SK-N-SH (cell line): ENCODE data around the gene DGCR8. TPM values are rescaled to one million over a fixed set of nuclear protein-coding genes. Genes with fewer than 3 reads are reported as not detected.

ENCODE experiments used
- CTCF ChIA-PET: fragments of 300-600, 350-600 bp; formaldehyde crosslinking; extraction: SDS; loops from one replicate; lab custom pipeline; 2021; lab: Yijun Ruan, JAX
- POLR2A ChIA-PET: fragments of 350-600 bp; sonication (Branson Sonifier 250); formaldehyde crosslinking; extraction: SDS; loops from one replicate; lab custom pipeline; 2020; ENCODE audit warnings: antibody characterized with exemption, inconsistent platforms; lab: Yijun Ruan, JAX
- DNase-seq: peaks from one replicate; pipeline ENCODE4 v3.0.0; 2012
- H2AFZ ChIP-seq: fragments of 200-600 bp; sonication (generic); 2 replicates; pipeline ENCODE4 v1.8.1; 2016; ENCODE audit warnings: antibody characterized with exemption, mild to moderate bottlenecking, low read depth
- H3F3A ChIP-seq: fragments of 200-600 bp; sonication (generic); replicated peaks from 2 replicates; pipeline ENCODE3; 2016; ENCODE audit warnings: antibody characterized with exemption, mild to moderate bottlenecking; ENCODE audit not compliant: insufficient read depth
- H3K27ac ChIP-seq, 2 experiments: fragments of 200-500 bp in 1 of 2; fragments of 200-600 bp in 1 of 2; sonication (Bioruptor generic) in 1 of 2; sonication (generic), shearing (Covaris generic) in 1 of 2; 2 replicates each; pipeline versions ENCODE4 v1.5.1 to v1.6.1; 2014 to 2016; ENCODE audit warnings: low read depth in 2 of 2, inconsistent platforms in 1 of 2, low read length in 1 of 2, mild to moderate bottlenecking in 1 of 2, mixed read lengths in 1 of 2
- H3K27me3 ChIP-seq: fragments of 200-600 bp; sonication (generic), shearing (Covaris generic); 2 replicates; pipeline ENCODE4 v1.6.1; 2016; ENCODE audit warnings: mixed run types; ENCODE audit not compliant: insufficient read depth
- H3K36me3 ChIP-seq, 2 experiments: fragments of 200-500 bp in 1 of 2; fragments of 200-600 bp in 1 of 2; sonication (Bioruptor generic) in 1 of 2; sonication (generic) in 1 of 2; replicated peaks in 1 of 2; 2 replicates each; pipeline versions ENCODE3 to v1.5.1; 2014 to 2016; ENCODE audit warnings: low read length in 1 of 2, mild to moderate bottlenecking in 1 of 2; ENCODE audit not compliant: insufficient read depth in 2 of 2, control insufficient read depth in 1 of 2
- H3K4me1 ChIP-seq, 2 experiments: fragments of 200-500 bp in 1 of 2; fragments of 200-600 bp in 1 of 2; sonication (Bioruptor generic) in 1 of 2; sonication (generic), shearing (Covaris generic) in 1 of 2; 2 replicates each; pipeline versions ENCODE4 v1.5.1 to v1.6.1; 2014 to 2016; ENCODE audit warnings: low read depth in 1 of 2, low read length in 1 of 2, mixed run types in 1 of 2; ENCODE audit not compliant: insufficient read depth in 2 of 2, control insufficient read depth in 1 of 2
- H3K4me2 ChIP-seq: fragments of 200-600 bp; sonication (generic), shearing (Covaris generic); 2 replicates; pipeline ENCODE4 v1.6.1; 2017; ENCODE audit warnings: mixed run types
- H3K4me3 ChIP-seq, 2 experiments: fragments of 200-500 bp in 1 of 2; fragments of 200-600 bp in 1 of 2; sonication (Bioruptor generic) in 1 of 2; sonication (generic), shearing (Covaris generic) in 1 of 2; 2 replicates each; pipeline versions ENCODE4 v1.5.1 to v1.8.1; 2014 to 2016; ENCODE audit warnings: low read depth in 2 of 2, inconsistent platforms in 1 of 2, low read length in 1 of 2, mild to moderate bottlenecking in 1 of 2, mixed read lengths in 1 of 2, moderate library complexity in 1 of 2
- H3K79me2 ChIP-seq: fragments of 200-600 bp; sonication (generic); 2 replicates; pipeline ENCODE4 v1.8.1; 2017; ENCODE audit warnings: mild to moderate bottlenecking; ENCODE audit not compliant: insufficient read depth
- H3K9ac ChIP-seq: fragments of 200-600 bp; sonication (generic); 2 replicates; pipeline ENCODE4 v1.6.1; 2017; ENCODE audit warnings: mixed run types
- H3K9me2 ChIP-seq: fragments of 200-600 bp; sonication (generic); 2 replicates; pipeline ENCODE4 v1.6.1; 2017; ENCODE audit warnings: mixed run types
- H3K9me3 ChIP-seq: fragments of 200-600 bp; sonication (generic); 2 replicates; pipeline ENCODE4 v1.6.1; 2017; ENCODE audit warnings: mixed run types, mild to moderate bottlenecking, moderate library complexity
- H4K20me1 ChIP-seq: fragments of 200-600 bp; sonication (generic); 2 replicates; pipeline ENCODE4 v1.6.1; 2017; ENCODE audit warnings: mild to moderate bottlenecking, mixed run types; ENCODE audit not compliant: insufficient read depth
- CTCF ChIP-seq: fragments of 200-600 bp; sonication (generic); IDR thresholded peaks from 2 replicates; pipeline ENCODE4 v1.6.1; 2017; ENCODE audit warnings: antibody characterized with exemption, mild to moderate bottlenecking, moderate library complexity
- ELF1 ChIP-seq: IDR thresholded peaks from 2 replicates; pipeline ENCODE4 v1.4.0; 2012
- EP300 ChIP-seq, 2 experiments: IDR thresholded peaks; 2 replicates each; pipeline versions ENCODE4 v1.4.0 to v1.6.1; 2012; ENCODE audit warnings: borderline replicate concordance in 1 of 2, low read depth in 1 of 2, low read length in 1 of 2
- FOSL2 ChIP-seq: IDR thresholded peaks from 2 replicates; pipeline ENCODE4 v1.4.0; 2012; ENCODE audit warnings: low read depth, mild to moderate bottlenecking, moderate library complexity, borderline replicate concordance
- GATA2 ChIP-seq: sonication (generic); formaldehyde crosslinking; IDR thresholded peaks from 2 replicates; pipeline ENCODE4 v1.5.0; 2020; ENCODE audit warnings: mild to moderate bottlenecking, missing genetic modification reagents
- MEF2A ChIP-seq: IDR thresholded peaks from 2 replicates; pipeline ENCODE4 v1.4.0; 2012; ENCODE audit warnings: low read depth, borderline replicate concordance
- NFIC ChIP-seq: IDR thresholded peaks from 2 replicates; pipeline ENCODE4 v1.4.0; 2012; ENCODE audit warnings: borderline replicate concordance
- NRF1 ChIP-seq: IDR thresholded peaks from 2 replicates; pipeline ENCODE4 v1.6.1; 2012; ENCODE audit warnings: low read depth, mild to moderate bottlenecking, low read length
- POLR2AphosphoS5 ChIP-seq: IDR thresholded peaks from 2 replicates; pipeline ENCODE4 v1.6.1; 2012; ENCODE audit warnings: low read depth, low read length
- RAD21 ChIP-seq: IDR thresholded peaks from 2 replicates; pipeline ENCODE4 v1.6.1; 2012; ENCODE audit warnings: mild to moderate bottlenecking, low read length
- RCOR1 ChIP-seq: fragments of 150-350 bp; IDR thresholded peaks from 2 replicates; pipeline ENCODE4 v1.6.1; 2017; ENCODE audit warnings: antibody characterized with exemption, low read length
- RFX5 ChIP-seq: IDR thresholded peaks from 2 replicates; pipeline ENCODE4 v1.6.1; 2012; ENCODE audit warnings: mild to moderate bottlenecking, improper control_type of control experiment, low read length
- TEAD4 ChIP-seq: IDR thresholded peaks from 2 replicates; pipeline ENCODE4 v1.4.0; 2012; ENCODE audit warnings: mild to moderate bottlenecking, borderline replicate concordance; ENCODE audit not compliant: insufficient read depth
- USF1 ChIP-seq: IDR thresholded peaks from 2 replicates; pipeline ENCODE4 v1.4.0; 2012; ENCODE audit warnings: low read depth, borderline replicate concordance
- USF2 ChIP-seq: fragments of 150-350 bp; IDR thresholded peaks from 2 replicates; pipeline ENCODE4 v1.6.1; 2017; ENCODE audit warnings: antibody characterized with exemption, low read length, low read depth, borderline replicate concordance
- YY1 ChIP-seq: IDR thresholded peaks from 2 replicates; pipeline ENCODE4 v1.4.0; 2012; ENCODE audit warnings: low read depth, mild to moderate bottlenecking
- WGBS: methylation state at CpG from one replicate; pipeline ENCODE4 v1.1.6; 2017; ENCODE audit warnings: low lambda C conversion rate; 5-methylcytosine and 5-hydroxymethylcytosine counted together
- polyA plus RNA-seq, 3 experiments: library from polyadenylated mRNA; depleted of rRNA; stranded (reverse); fragments of >200 nt; gene quantifications; 2 replicates each; pipeline ENCODE4 v1.2.3, GENCODE V29; 2012
- TF ChIP-seq, protein P1 (sequence below): fragments of 150-350 bp; IDR thresholded peaks from 2 replicates; pipeline ENCODE4 v1.6.1; 2016; ENCODE audit warnings: mild to moderate bottlenecking, low read depth, low read length
- TF ChIP-seq, protein P2 (sequence below): IDR thresholded peaks from 2 replicates; pipeline ENCODE4 v1.6.1; 2012; ENCODE audit warnings: mild to moderate bottlenecking, low read depth, low read length, moderate library complexity

The DGCR8 gene
- polyA plus RNA-seq, 1 of the 3 experiments (the other 2 are of a cell fraction): 26.5 TPM

GRCh38 chr22:20086101-20086599, 6.1 kb downstream of the DGCR8 start:
- no peaks in the 10 kb centered on the region for H3K27me3 ChIP-seq
- peaks cover 2% of the 10 kb centered on the region for H3F3A ChIP-seq
- CTCF ChIA-PET: interaction anchor here (1.1 to 2.2 kb wide), 4 partner anchors 8 to 133 kb away, joined by 3 to 10 read pairs (median 4); partner anchors contain the start of gene RANBP1
- H3K4me3 ChIP-seq: no peak overlapping the region
- H3K9ac ChIP-seq: no peak overlapping the region
- no peak for DNase-seq
- H3K4me2 ChIP-seq: no peak overlapping the region
- H3K79me2 ChIP-seq: peaks cover 84% of the 10 kb centered on the region
- peaks cover 70% of the 10 kb centered on the region for H4K20me1 ChIP-seq
- H3K36me3 ChIP-seq: peaks cover 52 to 57% of the 10 kb centered on the region in 2 experiments
- H2AFZ ChIP-seq: no peak overlapping the region
- WGBS: 98% methylated on average over 24 of the region's 24 CpGs
- H3K9me2 ChIP-seq: no peaks in the 10 kb centered on the region
- TF ChIP-seq FOSL2 (no peak), MEF2A (no peak), RAD21 (no peak), NRF1 (no peak), EP300 (IDR thresholded peaks at IDR 0.05; ENCODE audit: borderline replicate concordance in 1 of 2, low read depth in 1 of 2, low read length in 1 of 2) (no peak), TEAD4 (no peak)
- peaks cover 7 to 22% of the 10 kb centered on the region in 2 experiments; a peak in 1 of 4 replicates for H3K4me1 ChIP-seq
- H3K27ac ChIP-seq: no peak overlapping the region
- no peaks in the 10 kb centered on the region for H3K9me3 ChIP-seq
- POLR2A ChIA-PET: no interaction called here

DNA sequence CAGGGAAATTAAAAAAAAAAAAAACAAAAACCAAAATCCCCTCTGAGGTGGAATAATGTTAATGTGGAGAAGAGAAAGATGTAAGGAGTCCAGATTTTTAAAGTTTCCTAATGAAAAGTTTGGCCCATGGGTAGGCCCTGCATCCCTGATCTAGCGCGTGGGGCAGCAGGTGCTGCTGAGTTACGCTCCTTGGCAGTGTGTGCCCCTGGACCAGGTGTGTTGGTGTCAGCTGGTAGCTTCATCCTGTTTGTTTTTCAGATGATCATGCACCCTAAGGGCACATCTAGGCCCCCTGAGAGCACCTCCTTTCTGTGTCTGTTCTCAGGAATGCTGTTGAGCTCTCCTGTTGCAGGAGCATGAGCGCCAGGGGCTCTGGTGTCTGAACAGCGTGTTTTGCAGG, 6.7 kb downstream of the DGCR8 start:
- TF ChIP-seq TEAD4 (no peak), YY1 (no peak), POLR2AphosphoS5 (no peak), USF1 (no peak), RFX5 (no peak), CTCF (no peak), MEF2A (no peak), ELF1 (no peak), GATA2 (CRISPR knock-in tag) (no peak), USF2 (no peak), RCOR1 (no peak), NFIC (no peak)
- TF ChIP-seq, protein P1, sequence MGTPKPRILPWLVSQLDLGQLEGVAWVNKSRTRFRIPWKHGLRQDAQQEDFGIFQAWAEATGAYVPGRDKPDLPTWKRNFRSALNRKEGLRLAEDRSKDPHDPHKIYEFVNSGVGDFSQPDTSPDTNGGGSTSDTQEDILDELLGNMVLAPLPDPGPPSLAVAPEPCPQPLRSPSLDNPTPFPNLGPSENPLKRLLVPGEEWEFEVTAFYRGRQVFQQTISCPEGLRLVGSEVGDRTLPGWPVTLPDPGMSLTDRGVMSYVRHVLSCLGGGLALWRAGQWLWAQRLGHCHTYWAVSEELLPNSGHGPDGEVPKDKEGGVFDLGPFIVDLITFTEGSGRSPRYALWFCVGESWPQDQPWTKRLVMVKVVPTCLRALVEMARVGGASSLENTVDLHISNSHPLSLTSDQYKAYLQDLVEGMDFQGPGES: no peak
- TF ChIP-seq, protein P2, sequence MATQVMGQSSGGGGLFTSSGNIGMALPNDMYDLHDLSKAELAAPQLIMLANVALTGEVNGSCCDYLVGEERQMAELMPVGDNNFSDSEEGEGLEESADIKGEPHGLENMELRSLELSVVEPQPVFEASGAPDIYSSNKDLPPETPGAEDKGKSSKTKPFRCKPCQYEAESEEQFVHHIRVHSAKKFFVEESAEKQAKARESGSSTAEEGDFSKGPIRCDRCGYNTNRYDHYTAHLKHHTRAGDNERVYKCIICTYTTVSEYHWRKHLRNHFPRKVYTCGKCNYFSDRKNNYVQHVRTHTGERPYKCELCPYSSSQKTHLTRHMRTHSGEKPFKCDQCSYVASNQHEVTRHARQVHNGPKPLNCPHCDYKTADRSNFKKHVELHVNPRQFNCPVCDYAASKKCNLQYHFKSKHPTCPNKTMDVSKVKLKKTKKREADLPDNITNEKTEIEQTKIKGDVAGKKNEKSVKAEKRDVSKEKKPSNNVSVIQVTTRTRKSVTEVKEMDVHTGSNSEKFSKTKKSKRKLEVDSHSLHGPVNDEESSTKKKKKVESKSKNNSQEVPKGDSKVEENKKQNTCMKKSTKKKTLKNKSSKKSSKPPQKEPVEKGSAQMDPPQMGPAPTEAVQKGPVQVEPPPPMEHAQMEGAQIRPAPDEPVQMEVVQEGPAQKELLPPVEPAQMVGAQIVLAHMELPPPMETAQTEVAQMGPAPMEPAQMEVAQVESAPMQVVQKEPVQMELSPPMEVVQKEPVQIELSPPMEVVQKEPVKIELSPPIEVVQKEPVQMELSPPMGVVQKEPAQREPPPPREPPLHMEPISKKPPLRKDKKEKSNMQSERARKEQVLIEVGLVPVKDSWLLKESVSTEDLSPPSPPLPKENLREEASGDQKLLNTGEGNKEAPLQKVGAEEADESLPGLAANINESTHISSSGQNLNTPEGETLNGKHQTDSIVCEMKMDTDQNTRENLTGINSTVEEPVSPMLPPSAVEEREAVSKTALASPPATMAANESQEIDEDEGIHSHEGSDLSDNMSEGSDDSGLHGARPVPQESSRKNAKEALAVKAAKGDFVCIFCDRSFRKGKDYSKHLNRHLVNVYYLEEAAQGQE: no peak

More for the DNA sequence above, 6.7 kb downstream of the DGCR8 start:
- H2AFZ ChIP-seq: no peak overlapping the region
- POLR2A ChIA-PET: no interaction called here
- H3K9me3 ChIP-seq: no peaks in the 10 kb centered on the region
- peaks cover 7 to 16% of the 10 kb centered on the region in 2 experiments; a peak in 1 of 4 replicates for H3K4me1 ChIP-seq
- CTCF ChIA-PET: interaction anchor here (1.2 to 1.4 kb wide), 2 partner anchors 74 to 133 kb away, joined by 3 read pairs; no protein-coding TSS in a partner anchor
- H3K9ac ChIP-seq: no peak overlapping the region
- H3K4me3 ChIP-seq: no peak overlapping the region
- H3K27me3 ChIP-seq: no peaks in the 10 kb centered on the region
- H3K4me2 ChIP-seq: no peak overlapping the region
- peaks cover 59 to 63% of the 10 kb centered on the region in 2 experiments for H3K36me3 ChIP-seq
- no peaks in the 10 kb centered on the region for H3K9me2 ChIP-seq
- DNase-seq: no peak
- no peak overlapping the region for H3K27ac ChIP-seq
- H4K20me1 ChIP-seq: peaks cover 66% of the 10 kb centered on the region
- H3K79me2 ChIP-seq: peaks cover 84% of the 10 kb centered on the region
- 100% methylated on average over 5 of the region's 5 CpGs for WGBS
- peaks cover 2% of the 10 kb centered on the region for H3F3A ChIP-seq
